HEK293T (cell line): ENCODE data around the gene PIGU.
"Not testable (repeated sequence)": the region's sequence is repeated elsewhere in the genome, so short reads cannot be mapped to it uniquely, and the experiment has no call there.

Experiments used
- CTCF ChIA-PET: fragments of 350-600 bp; formaldehyde crosslinking; extraction: SDS; loops from one replicate; lab custom pipeline; 2021; ENCODE audit warnings: antibody characterized with exemption, inconsistent platforms; lab: Yijun Ruan, JAX
- POLR2A ChIA-PET: fragments of 350-600 bp; formaldehyde crosslinking; extraction: SDS; loops from one replicate; lab custom pipeline; 2020; ENCODE audit warnings: antibody characterized with exemption, inconsistent platforms; lab: Yijun Ruan, JAX
- DNase-seq: peaks from one replicate; pipeline ENCODE4 v3.0.0; 2012; ENCODE audit warnings: mixed read lengths; ENCODE audit errors: extremely low spot score
- ARNT ChIP-seq: fragments of 450-650 bp; IDR thresholded peaks from 2 replicates; pipeline ENCODE4 v1.6.1; 2017; ENCODE audit warnings: mild to moderate bottlenecking
- BHLHE40 ChIP-seq: fragments of 450-650 bp; IDR thresholded peaks from 2 replicates; pipeline ENCODE4 v1.6.1; 2016; ENCODE audit warnings: mild to moderate bottlenecking, moderate library complexity, borderline replicate concordance
- CTBP1 ChIP-seq: fragments of 450-650 bp; IDR thresholded peaks from 2 replicates; pipeline ENCODE4 v1.6.1; 2016; ENCODE audit warnings: borderline replicate concordance
- ELF4 ChIP-seq: fragments of 450-650 bp; IDR thresholded peaks from 2 replicates; pipeline ENCODE4 v1.6.1; 2017; ENCODE audit warnings: antibody characterized with exemption
- FOXA1 ChIP-seq: fragments of 450-650 bp; IDR thresholded peaks from 2 replicates; pipeline ENCODE4 v1.6.1; 2016; ENCODE audit warnings: mild to moderate bottlenecking
- FOXK2 ChIP-seq: fragments of 450-650 bp; IDR thresholded peaks from 2 replicates; pipeline ENCODE4 v1.6.1; 2016; ENCODE audit warnings: mild to moderate bottlenecking
- FOXM1 ChIP-seq: fragments of 450-650 bp; IDR thresholded peaks from 2 replicates; pipeline ENCODE4 v1.6.1; 2017; ENCODE audit warnings: mild to moderate bottlenecking, borderline replicate concordance
- HDGF ChIP-seq: fragments of 450-650 bp; IDR thresholded peaks from 2 replicates; pipeline ENCODE4 v1.6.1; 2017; ENCODE audit warnings: antibody characterized with exemption, borderline replicate concordance
- L3MBTL2 ChIP-seq: fragments of 450-650 bp; conservative IDR thresholded peaks from 2 replicates; pipeline ENCODE4 v1.6.1; 2016; ENCODE audit warnings: mild to moderate bottlenecking
- LEF1 ChIP-seq: fragments of 450-650 bp; IDR thresholded peaks from 2 replicates; pipeline ENCODE4 v1.6.1; 2017; ENCODE audit warnings: mild to moderate bottlenecking, borderline replicate concordance
- NFRKB ChIP-seq: fragments of 450-650 bp; IDR thresholded peaks from 2 replicates; pipeline ENCODE4 v1.6.1; 2016; ENCODE audit warnings: mild to moderate bottlenecking, moderate library complexity
- PKNOX1 ChIP-seq: fragments of 450-650 bp; IDR thresholded peaks from 2 replicates; pipeline ENCODE4 v1.6.1; 2016
- SP1 ChIP-seq: fragments of 450-650 bp; IDR thresholded peaks from 2 replicates; pipeline ENCODE4 v1.6.1; 2017
- SUZ12 ChIP-seq: fragments of 450-650 bp; IDR thresholded peaks from 2 replicates; pipeline ENCODE4 v1.6.1; 2016; ENCODE audit warnings: mild to moderate bottlenecking
- TARDBP ChIP-seq: fragments of 450-650 bp; IDR thresholded peaks from 2 replicates; pipeline ENCODE4 v1.6.1; 2016
- ZNF384 ChIP-seq: fragments of 450-650 bp; IDR thresholded peaks from 2 replicates; pipeline ENCODE4 v1.6.1; 2016

Gene PIGU

GRCh38 chr20:34517114-34517505 is 159.8 kb downstream of the PIGU start:
- POLR2A ChIA-PET = interaction anchor here (0.7 to 2.9 kb wide), 10 partner anchors 8 to 404 kb away, joined by 3 to 18 read pairs (median 12); partner anchors contain the start of genes AHCY, EIF2S2 and ITCH
- TF ChIP-seq ARNT (no peak), SP1 (no peak), SUZ12 (no peak), BHLHE40 (no peak), NFRKB (no peak), ELF4 (no peak), L3MBTL2 (no peak), FOXM1 (no peak)

DNA sequence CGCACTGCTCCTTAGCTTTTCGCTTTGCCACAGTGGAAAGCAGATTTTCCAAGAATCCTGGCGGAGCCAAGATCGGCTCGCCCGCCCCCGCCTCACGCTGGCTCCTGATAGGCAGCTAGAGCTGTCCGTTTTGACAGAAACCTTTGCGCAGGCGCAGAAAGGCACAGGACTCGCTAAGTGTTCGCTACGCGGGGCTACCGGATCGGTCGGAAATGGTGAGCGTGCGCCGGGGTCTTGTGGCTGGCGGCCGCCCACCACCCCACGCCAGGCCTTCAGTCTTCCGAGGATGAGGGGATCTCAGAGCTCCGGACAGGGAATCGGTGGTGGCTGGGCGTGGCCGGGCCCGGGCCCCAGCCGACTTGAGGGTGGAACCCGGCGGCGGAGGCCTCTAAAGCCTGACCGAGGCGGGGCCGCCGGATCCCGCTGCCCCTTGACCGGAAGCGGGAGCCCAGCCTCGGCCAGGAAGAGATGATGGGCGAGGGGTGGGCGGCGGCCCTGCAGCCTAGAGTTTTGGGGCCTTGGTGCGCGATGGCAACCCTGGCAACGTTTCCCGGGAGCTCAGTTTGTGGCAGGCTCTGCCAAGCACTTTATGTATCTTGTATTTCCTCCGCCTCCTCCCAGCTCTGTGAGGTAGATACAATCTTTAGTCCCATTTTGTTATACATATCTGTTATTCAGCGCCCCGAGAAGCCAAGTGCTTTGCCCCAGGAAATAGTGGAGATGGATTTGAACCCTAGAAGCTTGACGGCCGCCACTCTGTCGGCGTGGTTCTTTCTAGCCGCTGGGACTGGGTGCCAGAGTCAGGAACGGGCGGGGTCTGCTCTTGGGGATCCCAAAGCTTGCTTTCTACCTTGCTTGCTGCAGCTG is 160.4 kb downstream of the PIGU start, which contains the start of gene DYNLRB1:
Gene DYNLRB1, plus strand, starts transcription at position 176 of the 867 bp plus-strand sequence. Its CDS starts 37 bp downstream, at position 213.
- ChIA-PET CTCF (interaction anchor here (0.6 to 3.0 kb wide), 3 partner anchors 14 to 204 kb away, joined by 4 to 20 read pairs (median 4); no protein-coding TSS in a partner anchor), POLR2A (interaction anchor here (0.7 to 2.9 kb wide), 18 partner anchors 9 to 404 kb away, joined by 3 to 18 read pairs (median 4); partner anchors contain the start of genes AHCY, EIF2S2 and ITCH)
- peak; percentile 93 for DNase-seq
- TF ChIP-seq TARDBP (no peak), SUZ12 (no peak), ELF4 (0 out of 2 replicates have a peak, but pooled peaks have one; percentile 23), NFRKB (no peak), FOXA1 (no peak), ARNT (no peak), PKNOX1 (peak; percentile 98), CTBP1 (no peak)

More at GRCh38 chr20:34517114-34517505, 159.8 kb downstream of the PIGU start:
- DNase-seq = no peak
- CTCF ChIA-PET = interaction anchor here (0.6 to 3.0 kb wide), 3 partner anchors 13 to 205 kb away, joined by 4 to 20 read pairs (median 4); no protein-coding TSS in a partner anchor

DNA sequence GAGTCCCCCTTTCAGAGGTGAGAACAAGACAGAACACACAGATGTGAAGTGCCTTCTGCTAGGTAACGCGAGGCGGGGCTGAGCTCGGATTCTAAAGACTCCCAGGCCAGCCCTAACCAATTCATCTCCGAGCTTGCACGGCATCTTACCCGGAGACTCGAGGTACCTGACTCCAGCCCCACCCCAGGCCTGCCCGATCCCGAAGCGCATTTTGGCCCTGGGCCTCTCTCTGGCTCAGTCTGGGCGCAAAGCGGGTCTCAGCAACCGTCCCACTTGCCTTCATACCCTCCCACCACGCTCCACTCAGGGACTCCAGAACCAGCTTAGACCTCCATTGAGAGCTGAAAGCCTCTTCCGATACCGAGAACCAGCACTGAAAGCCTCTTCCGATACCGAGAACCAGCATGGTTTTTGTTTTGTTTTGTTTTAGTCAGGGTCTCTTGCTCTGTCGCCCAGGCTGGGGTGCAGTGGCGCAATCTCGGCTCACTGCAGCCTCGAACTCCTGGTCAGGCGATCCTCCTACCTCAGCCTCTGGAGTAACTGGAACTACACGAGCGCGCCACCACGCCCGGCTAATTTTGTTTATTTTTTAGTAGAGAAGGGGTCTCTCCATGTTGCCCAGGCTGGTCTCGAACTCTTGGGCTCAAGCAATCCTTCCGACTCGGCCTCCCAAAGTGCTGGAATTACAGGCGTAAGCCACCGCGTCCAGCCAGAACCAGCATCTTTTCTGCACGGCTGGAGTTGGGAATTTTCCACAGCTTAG is 161.2 kb downstream of the PIGU start:
- TF ChIP-seq CTBP1 (no peak), FOXK2 (no peak), ZNF384 (no peak), BHLHE40 (no peak), FOXA1 (no peak), ARNT (no peak), FOXM1 (no peak), TARDBP (no peak), SUZ12 (no peak), LEF1 (no peak), HDGF (no peak)
- POLR2A ChIA-PET = interaction anchor here (0.7 to 2.9 kb wide), 16 partner anchors 9 to 403 kb away, joined by 3 to 18 read pairs (median 6); partner anchors contain the start of genes AHCY, EIF2S2 and ITCH
- CTCF ChIA-PET = interaction anchor here (0.8 to 3.0 kb wide), 2 partner anchors 23 to 203 kb away, joined by 3 to 20 read pairs; no protein-coding TSS in a partner anchor
- peak; percentile 67 for DNase-seq

DNA sequence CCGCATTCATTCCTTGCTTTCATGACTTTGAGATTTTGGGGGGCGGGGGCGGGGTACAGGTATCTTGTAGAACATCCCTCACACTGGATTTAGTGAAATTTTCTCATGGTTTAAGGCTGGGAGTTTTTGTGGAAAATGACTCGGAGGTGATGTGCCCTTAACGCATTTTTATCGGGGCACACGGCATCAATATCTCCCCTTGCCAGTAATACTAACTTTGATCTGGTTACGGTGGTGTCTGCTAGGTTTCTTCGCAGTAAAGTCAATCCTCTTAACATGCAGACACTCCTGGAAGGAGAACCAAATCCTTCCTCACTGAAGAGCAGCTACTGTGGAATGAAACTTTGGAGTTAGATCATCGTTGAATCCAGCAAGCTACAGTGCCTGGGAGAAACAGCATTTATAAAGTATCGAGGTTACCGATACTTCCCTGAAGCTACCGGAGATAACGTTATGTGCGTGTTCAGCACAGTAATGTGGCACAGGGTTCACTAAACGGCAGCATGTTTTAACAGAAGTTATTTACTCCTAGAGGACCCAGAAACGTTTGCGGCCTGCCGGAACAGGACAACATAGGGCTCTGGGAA is 161.9 kb downstream of the PIGU start:
- CTCF ChIA-PET = interaction anchor here (0.6 to 0.8 kb wide), 2 partner anchors 24 to 1836 kb away, joined by 3 to 7 read pairs; no protein-coding TSS in a partner anchor
- DNase-seq = no peak
- POLR2A ChIA-PET = interaction anchor here (0.8 to 2.9 kb wide), 10 partner anchors 10 to 402 kb away, joined by 4 to 18 read pairs (median 12); partner anchors contain the start of genes AHCY, EIF2S2 and ITCH
- TF ChIP-seq FOXA1 (no peak), PKNOX1 (no peak), ELF4 (no peak), CTBP1 (no peak), ARNT (no peak), SUZ12 (no peak)

DNA sequence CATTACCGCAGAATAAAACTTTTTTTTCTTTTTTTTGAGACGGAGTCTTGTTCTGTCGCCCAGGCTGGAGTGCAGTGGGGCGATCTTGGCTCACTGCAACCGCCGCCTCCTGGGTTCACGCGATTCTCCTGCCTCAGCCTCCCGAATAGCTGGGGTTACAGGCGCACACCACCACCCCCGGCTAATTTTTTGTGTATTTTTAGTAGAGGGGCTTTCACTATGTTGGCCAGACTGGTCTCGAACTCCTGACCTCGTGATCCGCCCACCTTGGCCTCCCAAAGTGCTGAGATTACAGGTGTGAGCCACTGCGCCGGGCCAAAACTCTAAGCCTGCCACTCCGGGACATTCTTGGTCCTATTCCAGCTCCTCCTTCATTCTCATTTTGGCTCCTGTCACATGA is 162.9 kb downstream of the PIGU start:
- ChIA-PET CTCF (interaction anchor here (0.6 to 0.9 kb wide), 2 partner anchors 384 to 1837 kb away, joined by 4 to 7 read pairs; no protein-coding TSS in a partner anchor), POLR2A (interaction anchor here (0.9 kb wide), 1 partner anchor 150 kb away, joined by 3 read pairs; no protein-coding TSS in a partner anchor)
- DNase-seq = not testable (repeated sequence)

GRCh38 chr20:34512955-34513419 is 163.9 kb downstream of the PIGU start:
- POLR2A ChIA-PET = no interaction called here
- DNase-seq = no peak
- CTCF ChIA-PET = no interaction called here
- TF ChIP-seq FOXM1 = no peak
- no peak for TF ChIP-seq LEF1
- TF ChIP-seq PKNOX1 = no peak
- no peak for TF ChIP-seq FOXK2
- no peak for TF ChIP-seq ZNF384
- no peak for TF ChIP-seq ARNT
- TF ChIP-seq L3MBTL2 = no peak
- no peak for TF ChIP-seq FOXA1
- TF ChIP-seq CTBP1 = no peak
- no peak for TF ChIP-seq TARDBP
- no peak for TF ChIP-seq ELF4
- TF ChIP-seq SP1 = no peak
- no peak for TF ChIP-seq SUZ12
- no peak for TF ChIP-seq NFRKB
